OCI-LY1 (cell line): Measurements from ENCODE around the gene BZW2.

ENCODE experiments used
- H2AFZ ChIP-seq: fragments of 200-600 bp; sonication (generic), shearing (Covaris generic); 2 replicates; pipeline ENCODE4 v1.6.0; 2014; ENCODE audit warnings: antibody characterized with exemption, mild to moderate bottlenecking, low read length
- H3F3A ChIP-seq: fragments of 200-600 bp; sonication (generic), shearing (Covaris generic); 2 replicates; pipeline ENCODE4 v1.6.0; 2014; ENCODE audit warnings: mild to moderate bottlenecking, antibody characterized with exemption, low read length, moderate library complexity; ENCODE audit not compliant: insufficient read depth
- H3K27ac ChIP-seq: fragments of 200-600 bp; sonication (generic); 2 replicates; pipeline ENCODE4 v1.5.1; 2014; ENCODE audit warnings: low read length, mixed run types, mild to moderate bottlenecking, low read depth; ENCODE audit not compliant: poor library complexity, severe bottlenecking
- H3K27me3 ChIP-seq: fragments of 200-600 bp; sonication (generic); 2 replicates; pipeline ENCODE4 v1.6.0; 2014; ENCODE audit warnings: antibody characterized with exemption, mild to moderate bottlenecking, low read length, moderate library complexity; ENCODE audit not compliant: insufficient read depth
- H3K36me3 ChIP-seq: fragments of 200-600 bp; sonication (generic); 2 replicates; pipeline ENCODE4 v1.6.1; 2014; ENCODE audit warnings: mild to moderate bottlenecking, antibody characterized with exemption, low read length, moderate library complexity, mixed read lengths; ENCODE audit not compliant: insufficient read depth
- H3K4me1 ChIP-seq: fragments of 200-600 bp; sonication (generic); 2 replicates; pipeline ENCODE4 v1.5.1; 2014; ENCODE audit warnings: mild to moderate bottlenecking, low read length, moderate library complexity; ENCODE audit not compliant: insufficient read depth, severe bottlenecking
- H3K4me2 ChIP-seq: fragments of 200-600 bp; sonication (generic), shearing (Covaris generic); 2 replicates; pipeline ENCODE4 v1.6.1; 2014; ENCODE audit warnings: low read length
- H3K4me3 ChIP-seq: fragments of 200-600 bp; sonication (generic); 2 replicates; pipeline ENCODE4 v1.5.1; 2014; ENCODE audit warnings: low read length, low read depth, mild to moderate bottlenecking, mixed read lengths; ENCODE audit not compliant: poor library complexity, severe bottlenecking
- H3K79me2 ChIP-seq: fragments of 200-600 bp; shearing (Covaris generic); 2 replicates; pipeline ENCODE4 v1.6.1; 2016; ENCODE audit warnings: mixed run types, low read length, mixed read lengths; ENCODE audit not compliant: insufficient read depth
- H3K9ac ChIP-seq: fragments of 200-600 bp; sonication (generic), shearing (Covaris generic); 2 replicates; pipeline ENCODE4 v1.6.1; 2014; ENCODE audit warnings: mild to moderate bottlenecking, low read length, mixed read lengths
- H3K9me2 ChIP-seq: fragments of 200-600 bp; sonication (generic), shearing (Covaris generic); 2 replicates; pipeline ENCODE4 v1.6.1; 2014; ENCODE audit warnings: low read depth, mild to moderate bottlenecking, low read length, mixed read lengths
- H3K9me3 ChIP-seq: fragments of 200-600 bp; shearing (Covaris generic); 2 replicates; pipeline ENCODE4 v1.6.1; 2014; ENCODE audit warnings: low read length, mixed read lengths
- H4K20me1 ChIP-seq: fragments of 200-600 bp; sonication (generic), shearing (Covaris generic); 2 replicates; pipeline ENCODE4 v1.6.0; 2016; ENCODE audit warnings: mild to moderate bottlenecking, low read length; ENCODE audit not compliant: insufficient read depth
- EZH2 ChIP-seq: fragments of 200-600 bp; sonication (generic), shearing (Covaris generic); IDR thresholded peaks from 2 replicates; pipeline ENCODE4 v1.8.0; 2017; ENCODE audit warnings: borderline replicate concordance, mixed run types, mild to moderate bottlenecking, antibody characterized with exemption, low read length, moderate library complexity, mixed read lengths
- TF ChIP-seq, protein P1 (sequence below): fragments of 200-600 bp; sonication (generic), shearing (Covaris generic); IDR thresholded peaks from 2 replicates; pipeline ENCODE4 v1.5.1; 2017; ENCODE audit warnings: mild to moderate bottlenecking, antibody characterized with exemption, low read length, moderate library complexity, mixed read lengths

BZW2 gene

DNA sequence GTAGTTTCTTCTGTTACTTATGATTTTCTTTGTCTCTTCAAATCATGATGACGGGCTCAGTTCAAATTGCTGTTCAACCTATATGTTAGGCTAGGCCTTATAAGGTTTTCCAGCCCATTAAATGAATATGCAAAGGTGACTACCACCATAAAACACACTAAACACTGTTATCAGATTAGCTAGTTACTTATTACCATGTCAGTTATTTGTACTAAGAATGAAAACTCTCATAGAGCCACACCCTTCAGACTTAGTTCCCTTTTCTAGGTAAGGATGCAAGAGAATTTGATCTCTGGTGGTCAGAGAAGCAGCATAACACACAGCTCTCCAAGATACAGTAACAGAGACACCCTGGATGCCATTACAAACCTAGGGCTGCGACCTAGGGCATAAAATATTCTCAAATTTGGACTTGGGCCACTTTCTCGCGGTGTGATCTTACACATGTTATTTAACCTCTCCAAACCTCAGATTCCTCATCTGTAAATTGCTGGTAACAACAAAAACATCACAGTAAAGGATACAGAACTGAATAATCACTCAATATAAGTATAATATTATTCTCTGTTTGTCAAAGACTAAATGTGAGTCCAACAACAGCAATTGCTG is 36.0 kb upstream of the BZW2 start:
- no peak overlapping the region for H3K9ac ChIP-seq
- TF ChIP-seq, protein P1, sequence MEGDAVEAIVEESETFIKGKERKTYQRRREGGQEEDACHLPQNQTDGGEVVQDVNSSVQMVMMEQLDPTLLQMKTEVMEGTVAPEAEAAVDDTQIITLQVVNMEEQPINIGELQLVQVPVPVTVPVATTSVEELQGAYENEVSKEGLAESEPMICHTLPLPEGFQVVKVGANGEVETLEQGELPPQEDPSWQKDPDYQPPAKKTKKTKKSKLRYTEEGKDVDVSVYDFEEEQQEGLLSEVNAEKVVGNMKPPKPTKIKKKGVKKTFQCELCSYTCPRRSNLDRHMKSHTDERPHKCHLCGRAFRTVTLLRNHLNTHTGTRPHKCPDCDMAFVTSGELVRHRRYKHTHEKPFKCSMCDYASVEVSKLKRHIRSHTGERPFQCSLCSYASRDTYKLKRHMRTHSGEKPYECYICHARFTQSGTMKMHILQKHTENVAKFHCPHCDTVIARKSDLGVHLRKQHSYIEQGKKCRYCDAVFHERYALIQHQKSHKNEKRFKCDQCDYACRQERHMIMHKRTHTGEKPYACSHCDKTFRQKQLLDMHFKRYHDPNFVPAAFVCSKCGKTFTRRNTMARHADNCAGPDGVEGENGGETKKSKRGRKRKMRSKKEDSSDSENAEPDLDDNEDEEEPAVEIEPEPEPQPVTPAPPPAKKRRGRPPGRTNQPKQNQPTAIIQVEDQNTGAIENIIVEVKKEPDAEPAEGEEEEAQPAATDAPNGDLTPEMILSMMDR = no peak
- TF ChIP-seq EZH2 = no peak
- H3K36me3 ChIP-seq = no peaks in the 10 kb centered on the region
- no peaks in the 10 kb centered on the region for H3K9me3 ChIP-seq
- H2AFZ ChIP-seq = no peak overlapping the region
- no peak overlapping the region for H3K27ac ChIP-seq
- no peaks in the 10 kb centered on the region for H3K79me2 ChIP-seq
- H3K4me2 ChIP-seq = no peak overlapping the region
- H3K9me2 ChIP-seq = no peaks in the 10 kb centered on the region
- no peaks in the 10 kb centered on the region for H3K27me3 ChIP-seq
- no peaks in the 10 kb centered on the region for H3F3A ChIP-seq
- H3K4me1 ChIP-seq = no peaks in the 10 kb centered on the region
- no peak overlapping the region for H3K4me3 ChIP-seq
- H4K20me1 ChIP-seq = no peaks in the 10 kb centered on the region

DNA sequence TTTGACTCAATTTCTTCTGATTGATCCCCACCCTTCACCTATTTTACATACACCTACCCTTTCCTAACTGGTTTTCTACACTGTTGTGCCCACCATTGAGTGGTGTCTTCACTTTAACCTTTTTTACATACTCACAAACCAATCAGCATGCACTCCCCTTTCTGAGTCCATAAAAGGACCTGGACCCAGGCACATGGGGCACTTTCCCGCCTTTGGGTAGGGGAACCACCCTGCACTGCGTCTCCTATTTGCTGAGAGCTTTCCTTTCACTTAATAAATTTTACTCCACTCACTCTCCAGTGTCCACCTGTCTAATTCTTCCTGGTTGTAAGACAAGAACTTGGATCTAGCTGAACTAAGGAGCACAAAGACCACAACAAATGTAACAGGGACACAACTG is 34.3 kb upstream of the BZW2 start:
- Histone ChIP-seq H3K79me2 (no peaks in the 10 kb centered on the region), H4K20me1 (no peaks in the 10 kb centered on the region), H3K9me2 (no peaks in the 10 kb centered on the region), H3K36me3 (no peaks in the 10 kb centered on the region), H2AFZ (no peak overlapping the region), H3K4me2 (no peak overlapping the region), H3K9me3 (no peaks in the 10 kb centered on the region), H3K9ac (no peak overlapping the region), H3F3A (no peaks in the 10 kb centered on the region), H3K27me3 (no peaks in the 10 kb centered on the region), H3K27ac (no peak overlapping the region), H3K4me1 (no peaks in the 10 kb centered on the region), H3K4me3 (no peak overlapping the region)
- TF ChIP-seq, protein P1 = no peak
- no peak for TF ChIP-seq EZH2

GRCh38 chr7:16615228-16615627 is 30.8 kb upstream of the BZW2 start:
- H3K4me1 ChIP-seq = peaks cover 5% of the 10 kb centered on the region
- no peaks in the 10 kb centered on the region for H3K36me3 ChIP-seq
- H3K79me2 ChIP-seq = no peaks in the 10 kb centered on the region
- H3F3A ChIP-seq = no peaks in the 10 kb centered on the region
- no peak for TF ChIP-seq EZH2
- TF ChIP-seq, protein P1 = no peak
- no peaks in the 10 kb centered on the region for H3K9me3 ChIP-seq
- H3K27me3 ChIP-seq = no peaks in the 10 kb centered on the region
- no peak overlapping the region for H3K9ac ChIP-seq
- no peaks in the 10 kb centered on the region for H3K9me2 ChIP-seq
- no peaks in the 10 kb centered on the region for H4K20me1 ChIP-seq
- H3K27ac ChIP-seq = no peak overlapping the region
- no peak overlapping the region for H2AFZ ChIP-seq
- no peak overlapping the region for H3K4me2 ChIP-seq
- H3K4me3 ChIP-seq = no peak overlapping the region
